Measurements from ENCODE around the gene RRP8. TPM values are rescaled to one million over a fixed set of nuclear protein-coding genes. Genes with fewer than 3 reads are reported as not detected.

The RRP8 gene
- total RNA-seq, 4 donors from 2014 or later: 10.9 to 23.5 (median 15.7) TPM

DNA sequence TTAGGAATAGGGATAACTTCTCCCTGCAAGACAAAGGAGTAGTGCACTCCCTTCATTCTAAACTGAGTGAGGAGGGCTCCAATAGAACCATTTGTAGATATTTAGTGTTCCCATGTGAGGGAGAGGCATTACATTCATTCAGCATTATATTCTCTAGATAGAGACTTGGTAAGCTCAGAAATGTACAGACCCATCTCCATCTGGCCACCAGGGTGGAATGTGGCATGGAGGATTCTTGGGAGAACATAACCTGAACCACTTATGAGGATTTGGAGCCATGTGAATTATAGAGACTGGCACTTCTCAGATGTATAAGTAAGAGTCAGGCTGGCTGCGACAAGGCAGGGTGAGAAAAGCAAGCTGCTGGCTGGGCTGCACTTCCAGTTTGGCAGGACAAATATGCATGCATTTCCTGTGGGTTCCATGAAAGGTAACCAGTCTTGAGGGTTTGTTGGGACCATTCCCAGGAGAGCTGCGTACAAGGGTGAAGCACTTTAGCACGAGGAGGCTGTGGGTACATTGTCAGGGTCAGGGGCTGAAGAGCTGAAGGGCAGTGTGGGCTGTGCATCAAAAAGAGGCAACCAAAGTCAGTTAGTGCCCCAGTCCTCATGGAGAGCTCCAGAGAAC lies 9.2 kb downstream of the RRP8 start:
- no peak overlapping the region for H3K4me3 ChIP-seq

GRCh38 chr11:6588018-6588417 lies 15.4 kb downstream of the RRP8 start:
- 73 to 93% methylated on average over 1 of the region's 1 CpG for WGBS, 2 donors
- TF ChIP-seq POLR2A (IDR thresholded peaks at IDR 0.05) (no peak), CTCF (IDR thresholded peaks at IDR 0.05) (no peak)
- DNase-seq: no peak
- peaks cover 0 to 19% (median 0%) of the 10 kb centered on the region in 3 donors for H3K4me1 ChIP-seq
- H3K36me3 ChIP-seq: peaks cover 0 to 35% (median 0%) of the 10 kb centered on the region in 3 donors
- H3K9me3 ChIP-seq: peaks cover 0 to 17% (median 16%) of the 10 kb centered on the region in 3 donors
- intact Hi-C loops (cut with DNase I): no loop called here
- no peak overlapping the region for H3K27ac ChIP-seq
- no peak overlapping the region for H3K4me3 ChIP-seq
- no peaks in the 10 kb centered on the region for H3K27me3 ChIP-seq

More for the DNA sequence above, 9.2 kb downstream of the RRP8 start:
- peaks cover 0 to 22% (median 3%) of the 10 kb centered on the region in 3 donors for H3K4me1 ChIP-seq
- H3K36me3 ChIP-seq: peaks cover 0 to 84% (median 3%) of the 10 kb centered on the region in 3 donors
- intact Hi-C loops (cut with DNase I): no loop called here
- WGBS, 2 donors: 87 to 90% methylated on average over 3 of the region's 3 CpGs
- no peaks in the 10 kb centered on the region for H3K27me3 ChIP-seq
- H3K27ac ChIP-seq: no peak overlapping the region
- TF ChIP-seq POLR2A (IDR thresholded peaks at IDR 0.05): no peak
- no peak for TF ChIP-seq CTCF (IDR thresholded peaks at IDR 0.05)
- no peak for DNase-seq
- no peaks in the 10 kb centered on the region for H3K9me3 ChIP-seq

DNA sequence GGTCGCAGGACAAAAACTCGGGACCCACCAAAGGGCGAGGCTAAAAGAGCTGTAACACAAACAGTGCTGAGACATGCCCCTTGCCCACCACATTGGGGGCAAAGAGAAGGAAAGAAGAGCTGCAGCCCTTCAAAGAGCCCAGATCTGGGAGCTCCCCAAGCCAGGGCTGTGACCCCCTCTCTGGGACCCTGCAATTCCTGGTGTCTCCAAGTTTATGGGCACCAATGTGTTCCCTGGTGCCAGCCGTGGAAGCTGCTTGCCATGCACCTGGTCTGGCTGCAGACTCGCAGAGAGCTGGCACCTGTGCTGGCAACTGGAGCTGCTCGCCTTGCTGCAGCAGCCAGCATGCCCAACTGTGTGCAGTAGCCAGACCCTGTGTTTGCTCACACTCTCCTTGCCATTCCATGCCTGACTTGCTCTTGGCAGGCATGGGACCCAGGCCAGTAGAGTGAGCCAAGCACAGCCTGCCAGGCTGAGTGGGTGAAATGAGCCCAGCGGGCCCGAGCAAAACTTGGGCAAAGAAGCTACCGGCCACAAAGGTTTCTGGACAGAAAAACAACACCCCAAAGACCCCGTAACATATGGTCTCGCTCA lies 16.0 kb downstream of the RRP8 start:
- intact Hi-C loops (cut with DNase I): no loop called here
- WGBS, 2 donors: 49 to 50% methylated on average over 7 to 8 of the region's 11 CpGs
- H3K27me3 ChIP-seq: no peaks in the 10 kb centered on the region
- H3K4me1 ChIP-seq: peaks cover 0 to 19% (median 0%) of the 10 kb centered on the region in 3 donors
- TF ChIP-seq CTCF (IDR thresholded peaks at IDR 0.05) (no peak), POLR2A (IDR thresholded peaks at IDR 0.05) (no peak)
- H3K4me3 ChIP-seq: no peak overlapping the region
- peaks cover 0 to 29% (median 0%) of the 10 kb centered on the region in 3 donors for H3K36me3 ChIP-seq
- H3K27ac ChIP-seq: no peak overlapping the region
- no peak for DNase-seq
- peaks cover 0 to 17% (median 17%) of the 10 kb centered on the region in 3 donors for H3K9me3 ChIP-seq

DNA sequence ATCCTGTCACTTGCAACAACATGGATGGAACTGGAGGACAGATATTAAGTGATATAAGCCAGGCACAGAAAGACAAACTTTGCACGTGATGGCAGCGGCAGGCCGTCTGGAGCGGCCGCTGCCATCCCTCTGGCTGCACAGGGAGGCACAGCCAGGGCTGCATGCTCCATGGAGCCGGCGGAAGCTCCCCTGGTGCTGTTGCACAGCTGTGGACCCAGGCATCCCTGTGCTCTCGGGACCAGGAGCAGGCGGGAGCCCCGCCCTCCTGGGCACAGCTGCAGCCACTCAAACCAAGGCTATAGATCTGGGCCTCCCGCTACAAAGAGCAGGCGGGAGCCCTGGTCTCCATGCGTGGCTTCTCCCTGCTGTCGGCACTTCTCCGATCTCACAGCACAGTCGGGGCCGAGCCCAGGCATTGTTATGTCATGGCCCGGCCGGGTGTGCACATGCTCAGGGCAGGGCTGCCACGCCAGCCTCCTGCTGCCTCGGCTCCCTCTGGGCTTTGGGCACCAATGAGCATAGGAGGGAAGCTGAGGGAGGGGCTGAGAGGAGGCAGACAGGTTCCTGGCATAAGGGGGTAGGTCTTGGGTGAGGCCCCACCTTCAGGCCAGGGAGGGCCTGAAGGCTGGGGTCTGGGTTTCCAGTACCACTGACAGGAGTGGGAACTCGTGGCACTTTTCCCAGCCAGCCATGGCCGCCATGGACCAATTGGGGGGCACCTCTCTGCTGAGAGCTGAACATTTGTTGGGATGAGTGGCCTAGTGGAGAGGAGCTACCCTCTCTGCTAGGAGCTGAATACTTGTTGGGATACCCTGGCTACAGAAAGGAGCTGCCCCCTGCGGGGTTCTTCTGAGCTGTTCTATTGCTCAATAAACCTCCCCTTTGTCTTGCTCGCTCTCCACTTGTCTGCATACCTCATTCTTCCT lies 16.7 kb downstream of the RRP8 start:
- TF ChIP-seq CTCF (IDR thresholded peaks at IDR 0.05) (no peak), POLR2A (IDR thresholded peaks at IDR 0.05) (no peak)
- Histone ChIP-seq H3K36me3 (peaks cover 0 to 22% (median 0%) of the 10 kb centered on the region in 3 donors), H3K4me1 (peaks cover 0 to 19% (median 0%) of the 10 kb centered on the region in 3 donors), H3K27ac (no peak overlapping the region), H3K27me3 (no peaks in the 10 kb centered on the region), H3K9me3 (peaks cover 0 to 17% (median 17%) of the 10 kb centered on the region in 3 donors), H3K4me3 (no peak overlapping the region)
- intact Hi-C loops (cut with DNase I): no loop called here
- no peak for DNase-seq
- WGBS, 2 donors: 89 to 90% methylated on average over 2 to 13 of the region's 25 CpGs
